ENCODE data around the gene RNF20. TPM values are rescaled to one million over a fixed set of nuclear protein-coding genes. Genes with fewer than 3 reads are reported as not detected.

RNF20 gene
- total and polyA plus RNA-seq, 2 of the 13 experiments (the other 11 are each of a cell fraction or from before 2014, with no cell fraction given): 12.7 to 37.6 TPM

DNA sequence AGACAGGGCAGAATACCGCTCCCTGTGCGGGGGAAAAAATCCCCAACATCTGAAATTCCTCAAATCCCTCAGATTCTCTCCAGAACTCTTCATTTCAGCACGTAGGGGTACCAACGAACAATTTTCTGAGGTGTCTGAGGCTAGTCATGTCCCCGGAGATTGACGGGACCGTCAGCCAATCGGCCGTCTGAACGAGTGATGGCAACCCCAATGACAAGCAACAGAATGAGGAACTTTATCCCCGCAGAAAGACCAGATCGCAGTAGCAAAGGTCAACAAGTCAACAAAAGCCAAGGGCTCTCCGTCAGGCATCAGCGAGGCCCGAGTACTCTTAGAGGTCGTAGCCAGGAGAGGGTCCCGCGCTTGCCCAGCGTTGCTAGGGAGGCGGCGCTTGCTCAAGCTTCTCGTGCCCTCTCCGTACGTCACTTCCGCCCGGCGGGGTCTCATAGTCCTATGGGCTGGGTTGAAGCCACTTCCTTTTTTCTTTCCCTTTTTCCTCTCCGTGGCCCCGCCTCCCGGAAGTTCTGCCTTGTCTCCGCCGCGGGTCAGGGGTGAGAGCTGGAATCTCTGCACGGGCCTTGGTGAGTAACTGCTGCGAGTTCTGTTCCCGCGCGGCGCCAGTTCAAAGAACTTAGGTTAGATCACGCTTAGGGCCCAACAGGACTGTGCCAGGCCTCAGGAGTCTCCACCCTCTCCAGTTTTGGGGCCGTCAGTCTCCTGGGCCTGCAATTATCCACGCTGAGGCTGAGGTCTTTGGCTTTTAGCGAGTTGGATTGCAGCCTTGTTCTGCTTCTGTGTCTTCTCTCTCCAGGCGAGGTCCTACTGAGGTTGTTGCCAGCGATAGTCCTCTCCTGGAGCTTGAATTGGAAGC is at the start of gene RNF20 (continued):
- TF ChIP-seq, protein P1, sequence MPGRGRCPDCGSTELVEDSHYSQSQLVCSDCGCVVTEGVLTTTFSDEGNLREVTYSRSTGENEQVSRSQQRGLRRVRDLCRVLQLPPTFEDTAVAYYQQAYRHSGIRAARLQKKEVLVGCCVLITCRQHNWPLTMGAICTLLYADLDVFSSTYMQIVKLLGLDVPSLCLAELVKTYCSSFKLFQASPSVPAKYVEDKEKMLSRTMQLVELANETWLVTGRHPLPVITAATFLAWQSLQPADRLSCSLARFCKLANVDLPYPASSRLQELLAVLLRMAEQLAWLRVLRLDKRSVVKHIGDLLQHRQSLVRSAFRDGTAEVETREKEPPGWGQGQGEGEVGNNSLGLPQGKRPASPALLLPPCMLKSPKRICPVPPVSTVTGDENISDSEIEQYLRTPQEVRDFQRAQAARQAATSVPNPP (CRISPR knock-in tag; IDR thresholded peaks at IDR 0.05): no peak
- peak; percentile 79 for TF ChIP-seq XRCC5 (optimal IDR thresholded peaks at IDR 0.05; ENCODE audit: low read length)
- TF ChIP-seq NCOA5 (CRISPR knock-in tag; IDR thresholded peaks at IDR 0.05): no peak
- TF ChIP-seq HOXA9 (CRISPR knock-in tag; IDR thresholded peaks at IDR 0.05; ENCODE audit: borderline replicate concordance): no peak
- no peak for TF ChIP-seq FOXJ3 (CRISPR knock-in tag; IDR thresholded peaks at IDR 0.05; ENCODE audit: borderline replicate concordance)
- TF ChIP-seq CHD2 (IDR thresholded peaks at IDR 0.05; ENCODE audit: low read depth, low read length): no peak
- TF ChIP-seq, protein P2, sequence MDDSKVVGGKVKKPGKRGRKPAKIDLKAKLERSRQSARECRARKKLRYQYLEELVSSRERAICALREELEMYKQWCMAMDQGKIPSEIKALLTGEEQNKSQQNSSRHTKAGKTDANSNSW (CRISPR knock-in tag; IDR thresholded peaks at IDR 0.05; ENCODE audit: borderline replicate concordance): no peak
- TF ChIP-seq ZNF773 (CRISPR knock-in tag; IDR thresholded peaks at IDR 0.05; ENCODE audit: borderline replicate concordance): no peak
- no peak for TF ChIP-seq ZNF263 (CRISPR knock-in tag; IDR thresholded peaks at IDR 0.05)
- peak; percentile 4; the same call in 1 of the 2 replicates for TF ChIP-seq TOE1 (CRISPR knock-in tag; IDR thresholded peaks at IDR 0.05)
- no peak for TF ChIP-seq KLF13 (CRISPR knock-in tag; IDR thresholded peaks at IDR 0.05)
- TF ChIP-seq, protein P3, sequence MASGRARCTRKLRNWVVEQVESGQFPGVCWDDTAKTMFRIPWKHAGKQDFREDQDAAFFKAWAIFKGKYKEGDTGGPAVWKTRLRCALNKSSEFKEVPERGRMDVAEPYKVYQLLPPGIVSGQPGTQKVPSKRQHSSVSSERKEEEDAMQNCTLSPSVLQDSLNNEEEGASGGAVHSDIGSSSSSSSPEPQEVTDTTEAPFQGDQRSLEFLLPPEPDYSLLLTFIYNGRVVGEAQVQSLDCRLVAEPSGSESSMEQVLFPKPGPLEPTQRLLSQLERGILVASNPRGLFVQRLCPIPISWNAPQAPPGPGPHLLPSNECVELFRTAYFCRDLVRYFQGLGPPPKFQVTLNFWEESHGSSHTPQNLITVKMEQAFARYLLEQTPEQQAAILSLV (CRISPR knock-in tag; IDR thresholded peaks at IDR 0.05; ENCODE audit: borderline replicate concordance): no peak
- 0 out of 2 replicates have a peak, but pooled peaks have one; percentile 36 for TF ChIP-seq ZNF563 (CRISPR knock-in tag; IDR thresholded peaks at IDR 0.05)
- no peak for TF ChIP-seq ZNF672 (CRISPR knock-in tag; IDR thresholded peaks at IDR 0.05)
- no peak for TF ChIP-seq TSC22D2 (CRISPR knock-in tag; IDR thresholded peaks at IDR 0.05; ENCODE audit: borderline replicate concordance)
- no peak for TF ChIP-seq KAT2B (IDR thresholded peaks at IDR 0.05; ENCODE audit: borderline replicate concordance, low read depth, low read length)
- TF ChIP-seq, protein P4, sequence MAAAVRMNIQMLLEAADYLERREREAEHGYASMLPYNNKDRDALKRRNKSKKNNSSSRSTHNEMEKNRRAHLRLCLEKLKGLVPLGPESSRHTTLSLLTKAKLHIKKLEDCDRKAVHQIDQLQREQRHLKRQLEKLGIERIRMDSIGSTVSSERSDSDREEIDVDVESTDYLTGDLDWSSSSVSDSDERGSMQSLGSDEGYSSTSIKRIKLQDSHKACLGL (CRISPR knock-in tag; IDR thresholded peaks at IDR 0.05): no peak
- TF ChIP-seq ZNF550 (CRISPR knock-in tag; IDR thresholded peaks at IDR 0.05; ENCODE audit: borderline replicate concordance): no peak
- no peak for TF ChIP-seq ZNF546 (CRISPR knock-in tag; conservative IDR thresholded peaks at IDR 0.05)
- TF ChIP-seq, protein P5, sequence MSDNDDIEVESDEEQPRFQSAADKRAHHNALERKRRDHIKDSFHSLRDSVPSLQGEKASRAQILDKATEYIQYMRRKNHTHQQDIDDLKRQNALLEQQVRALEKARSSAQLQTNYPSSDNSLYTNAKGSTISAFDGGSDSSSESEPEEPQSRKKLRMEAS (IDR thresholded peaks at IDR 0.05): peak; percentile 48; the same call in 1 of the 2 replicates
- TF ChIP-seq SNAPC2 (CRISPR knock-in tag; IDR thresholded peaks at IDR 0.05): 0 out of 2 replicates have a peak, but pooled peaks have one; percentile 54
- no peak for TF ChIP-seq DDIT3 (CRISPR knock-in tag; IDR thresholded peaks at IDR 0.05)
- no peak; the same call in 1 of the 2 replicates for TF ChIP-seq E2F2 (CRISPR knock-in tag; IDR thresholded peaks at IDR 0.05; ENCODE audit: borderline replicate concordance)

Measured in HepG2 (cell line).